HK-2 (cell line): Measurements from ENCODE around the gene PIGV.
"Not testable (repeated sequence)": the region's sequence is repeated elsewhere in the genome, so short reads cannot be mapped to it uniquely, and the experiment has no call there.

Source experiments
- DNase-seq: peaks from one replicate; pipeline ENCODE4 v3.0.0-alpha.2; 2018; ENCODE audit not compliant: unreplicated experiment

Gene PIGV

GRCh38 chr1:26832249-26832960 is 44.7 kb downstream of the PIGV start:
- DNase-seq, result no peak

GRCh38 chr1:26833432-26834405 is 46.0 kb downstream of the PIGV start:
- DNase-seq, result no peak

GRCh38 chr1:26837665-26838064 is 49.9 kb downstream of the PIGV start:
- not testable (repeated sequence) for DNase-seq

- no peak for DNase-seq
These were observed 51.0 kb downstream of the PIGV start for GRCh38 chr1:26838474-26839338.

GRCh38 chr1:26839339-26839722 is 51.6 kb downstream of the PIGV start:
- no peak for DNase-seq

- no peak for DNase-seq
These were observed 52.0 kb downstream of the PIGV start for GRCh38 chr1:26839779-26840178.

- DNase-seq, result no peak
These were observed 56.9 kb downstream of the PIGV start for GRCh38 chr1:26844424-26845196.

- DNase-seq, result not testable (repeated sequence)
These were observed 60.1 kb downstream of the PIGV start for GRCh38 chr1:26847826-26848225.
